HG03342 (cell line): Measurements from ENCODE around the gene OR4F15.
"Not testable (repeated sequence)": the region's sequence is repeated elsewhere in the genome, so short reads cannot be mapped to it uniquely, and the experiment has no call there.

Experiments
- ATAC-seq: cut with Tn5 transposase; IDR thresholded peaks from one replicate; pipeline ENCODE4 v1.9.1; 2021; ENCODE audit warnings: mild to moderate bottlenecking, moderate library complexity; ENCODE audit not compliant: unreplicated experiment

OR4F15 gene, protein sequence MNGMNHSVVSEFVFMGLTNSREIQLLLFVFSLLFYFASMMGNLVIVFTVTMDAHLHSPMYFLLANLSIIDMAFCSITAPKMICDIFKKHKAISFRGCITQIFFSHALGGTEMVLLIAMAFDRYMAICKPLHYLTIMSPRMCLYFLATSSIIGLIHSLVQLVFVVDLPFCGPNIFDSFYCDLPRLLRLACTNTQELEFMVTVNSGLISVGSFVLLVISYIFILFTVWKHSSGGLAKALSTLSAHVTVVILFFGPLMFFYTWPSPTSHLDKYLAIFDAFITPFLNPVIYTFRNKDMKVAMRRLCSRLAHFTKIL

DNA sequence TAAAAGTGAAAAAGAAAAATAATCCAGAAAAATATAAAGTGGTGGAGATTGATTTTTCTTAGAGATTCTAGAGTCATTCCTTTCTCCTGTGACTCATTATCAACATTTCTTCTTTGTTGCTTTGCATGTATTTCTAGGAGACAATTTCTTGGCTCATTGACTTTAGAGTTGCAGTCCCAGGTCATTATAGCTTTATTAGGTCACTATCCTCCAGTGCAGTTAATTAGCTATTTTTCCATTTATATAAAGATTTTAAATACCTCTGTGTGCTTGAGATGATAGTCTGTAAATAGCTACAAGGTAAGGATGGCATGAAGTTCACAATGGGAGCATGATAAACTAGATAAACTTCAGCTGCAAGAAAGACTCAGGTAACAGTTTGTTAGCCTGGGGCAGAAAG, at the start of gene OR4F15:
OR4F15 (plus strand) TSS at position 301 of the 400 bp plus-strand sequence. CDS start 5,985 bp downstream, outside the sequence.
- ATAC-seq: no peak

DNA sequence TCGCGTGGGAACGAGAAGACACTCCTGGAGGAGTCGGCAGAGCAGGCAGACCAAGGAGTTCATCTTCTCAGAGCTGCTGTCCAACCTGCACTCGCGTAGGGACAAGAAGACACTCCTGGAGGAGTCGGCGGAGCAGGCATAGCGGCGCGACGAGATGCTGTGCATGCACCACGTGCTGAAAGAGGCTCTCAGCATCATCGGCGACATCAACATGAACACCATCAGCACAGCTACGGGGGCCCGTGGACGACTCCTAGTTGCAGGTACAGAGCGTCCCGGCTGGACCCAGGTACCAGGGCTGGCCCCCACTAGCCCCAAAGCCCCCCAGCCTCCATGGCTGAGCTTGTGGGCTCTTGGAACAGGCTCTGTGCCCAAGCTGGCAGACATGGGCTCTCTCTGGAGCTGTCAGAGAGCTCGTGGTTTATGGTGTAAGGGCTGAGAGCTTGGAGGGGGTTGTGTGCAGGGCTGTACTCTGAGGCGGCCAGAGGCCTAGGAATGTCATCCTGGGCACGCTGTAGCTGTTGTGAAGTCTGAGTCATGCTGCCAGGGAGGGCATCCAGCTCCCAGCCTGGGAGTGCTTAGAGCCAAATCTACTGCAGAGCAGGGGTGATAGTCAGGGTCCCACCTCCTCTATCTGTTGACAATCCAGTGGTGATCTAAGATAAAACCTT, 47.2 kb upstream of the OR4F15 start:
- ATAC-seq: not testable (repeated sequence)

DNA sequence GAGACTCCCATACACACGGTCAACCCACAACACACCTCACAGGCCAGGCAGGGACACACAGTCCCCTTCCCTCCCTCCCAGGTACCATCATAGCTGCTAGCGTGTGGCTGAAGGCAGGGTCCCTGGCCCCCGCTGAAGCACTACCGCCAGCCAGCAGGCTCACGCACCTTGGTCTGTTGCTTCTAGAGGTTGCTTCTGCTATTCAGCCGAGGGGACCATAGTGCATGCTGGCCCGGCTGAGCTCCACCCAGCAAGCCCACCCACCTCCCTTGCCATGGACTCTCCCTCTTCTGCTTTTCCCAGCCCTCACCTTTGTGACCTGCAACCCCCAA, 46.7 kb upstream of the OR4F15 start:
- not testable (repeated sequence) for ATAC-seq

DNA sequence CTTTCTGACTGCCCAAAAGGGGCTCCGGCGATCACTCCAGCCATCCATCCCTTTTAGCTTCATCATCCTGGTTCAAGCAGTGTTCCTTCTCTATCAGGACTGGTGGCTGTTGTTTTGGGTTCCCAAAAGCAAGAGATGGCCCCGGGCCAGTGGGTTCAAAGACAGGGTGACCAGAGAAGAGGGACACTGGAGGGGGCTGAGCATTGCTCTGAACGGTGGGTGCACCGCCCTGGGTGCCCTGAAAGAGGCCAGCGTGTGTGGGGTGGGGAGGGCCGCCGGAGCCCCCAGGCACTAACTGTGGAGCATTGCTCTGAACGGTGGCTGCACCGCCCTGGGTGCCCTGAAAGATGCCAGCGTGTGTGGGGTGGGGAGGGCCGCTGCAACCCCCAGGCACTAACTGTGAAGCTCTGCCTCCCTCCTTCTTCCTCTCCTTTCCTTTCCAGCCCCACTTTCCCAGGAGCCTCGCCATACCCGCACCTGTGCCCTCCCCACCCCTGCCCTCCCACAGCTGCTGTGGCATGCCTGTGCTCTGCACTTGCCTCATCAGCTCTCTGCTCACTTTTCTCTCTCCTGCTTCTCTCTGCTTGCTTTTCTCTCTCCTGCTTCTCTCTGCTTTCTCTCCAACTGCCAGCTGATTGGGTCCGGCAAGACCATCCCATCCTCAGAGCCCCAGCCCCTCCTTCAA, 46.1 kb upstream of the OR4F15 start:
- ATAC-seq: no peak

DNA sequence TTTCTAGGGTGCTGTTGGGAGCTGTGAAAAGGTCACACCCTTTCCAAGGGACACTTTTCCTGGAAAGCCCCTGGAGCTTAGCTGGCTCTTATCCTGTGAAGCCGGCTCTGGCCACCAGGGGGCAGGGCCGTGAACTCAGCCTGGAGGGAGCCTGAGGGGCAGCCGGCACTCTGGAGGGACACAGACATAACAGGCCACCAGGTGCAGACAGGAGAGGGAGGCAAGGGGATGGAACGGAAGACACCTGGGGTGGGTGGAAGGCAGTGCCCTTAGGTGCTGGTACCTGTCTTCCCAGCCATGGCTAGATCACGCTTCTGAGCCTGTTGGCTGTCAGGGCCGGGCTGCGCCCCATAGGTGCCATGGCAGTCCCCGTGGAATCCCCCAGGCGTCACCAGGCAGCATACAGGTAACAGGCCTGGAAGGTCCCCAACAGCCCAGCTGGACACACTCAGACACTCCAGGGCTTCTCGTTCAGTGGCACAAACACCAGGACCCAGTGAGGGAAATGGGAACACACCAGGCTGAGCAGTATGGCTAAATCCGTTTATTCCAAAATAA, 44.8 kb upstream of the OR4F15 start:
- ATAC-seq: not testable (repeated sequence)

DNA sequence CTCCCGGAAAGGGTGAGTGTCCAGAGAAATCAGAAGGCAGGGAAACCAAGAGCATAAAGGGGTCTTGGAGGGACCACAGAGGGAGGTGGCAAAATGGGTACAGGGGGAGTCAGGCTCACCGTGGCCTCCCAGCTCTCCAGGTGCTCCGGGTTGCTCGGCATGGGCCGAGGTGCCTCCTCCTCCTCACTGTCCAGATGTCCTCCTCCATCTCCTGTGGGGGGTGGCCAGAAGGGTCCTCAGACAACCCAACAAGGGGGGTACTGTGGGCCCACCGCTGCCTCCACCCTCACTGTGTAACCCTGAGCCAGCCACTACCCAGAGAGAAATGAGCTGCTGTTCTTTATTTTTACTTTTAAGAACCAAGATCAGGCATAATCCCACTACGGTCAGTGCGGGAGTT, 39.1 kb upstream of the OR4F15 start:
- ATAC-seq: no peak

DNA sequence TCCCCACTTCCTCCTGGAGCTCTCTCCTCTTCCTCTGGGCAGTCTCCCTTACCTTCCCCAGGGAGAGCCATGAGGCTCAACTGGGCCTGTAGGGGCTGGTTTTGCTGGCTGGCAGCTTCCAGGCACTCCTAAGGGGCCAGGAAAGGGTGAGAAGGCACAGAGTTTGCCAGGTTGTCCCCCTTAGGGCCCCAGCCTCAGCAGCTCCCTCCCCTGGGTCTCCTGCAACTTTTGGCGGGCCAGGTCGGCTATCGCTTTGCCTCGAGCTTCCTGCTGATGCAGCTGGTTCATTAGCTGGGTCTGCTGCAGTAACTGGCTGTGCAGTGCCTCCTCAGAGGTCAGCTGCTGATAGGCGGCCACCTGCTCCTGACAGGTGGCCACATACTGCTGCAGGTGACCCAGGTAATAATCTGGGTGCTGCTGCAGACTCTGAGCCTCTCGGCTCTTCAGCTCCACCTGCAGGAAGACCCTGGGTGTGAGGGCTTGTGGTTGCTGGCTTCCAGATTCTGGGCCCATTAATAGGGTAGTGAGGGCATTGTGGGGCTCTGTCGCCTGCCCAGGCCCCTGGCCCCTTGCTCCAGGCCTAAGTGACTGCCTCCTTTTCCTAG, 38.4 kb upstream of the OR4F15 start:
- ATAC-seq: no peak

DNA sequence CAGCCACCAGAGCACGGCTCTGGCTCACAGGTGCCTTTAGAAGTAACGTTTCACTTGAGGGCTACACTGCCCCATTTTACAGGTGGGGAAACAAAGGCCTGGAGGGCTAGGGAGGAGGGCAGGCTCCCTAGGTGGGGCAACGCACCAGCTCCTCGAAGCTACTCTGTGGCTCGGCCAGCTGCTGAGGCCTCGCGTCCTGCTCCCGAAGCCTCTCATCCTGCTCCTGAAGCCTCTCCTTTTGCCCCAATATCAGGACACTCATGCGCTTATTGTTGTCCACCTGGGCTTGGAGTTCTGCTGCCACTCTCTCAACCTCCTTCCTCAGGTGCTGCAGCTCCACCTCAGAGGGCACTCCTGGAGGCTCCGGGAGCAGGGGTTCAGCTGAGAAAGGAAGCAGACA, 36.9 kb upstream of the OR4F15 start:
- ATAC-seq: no peak

DNA sequence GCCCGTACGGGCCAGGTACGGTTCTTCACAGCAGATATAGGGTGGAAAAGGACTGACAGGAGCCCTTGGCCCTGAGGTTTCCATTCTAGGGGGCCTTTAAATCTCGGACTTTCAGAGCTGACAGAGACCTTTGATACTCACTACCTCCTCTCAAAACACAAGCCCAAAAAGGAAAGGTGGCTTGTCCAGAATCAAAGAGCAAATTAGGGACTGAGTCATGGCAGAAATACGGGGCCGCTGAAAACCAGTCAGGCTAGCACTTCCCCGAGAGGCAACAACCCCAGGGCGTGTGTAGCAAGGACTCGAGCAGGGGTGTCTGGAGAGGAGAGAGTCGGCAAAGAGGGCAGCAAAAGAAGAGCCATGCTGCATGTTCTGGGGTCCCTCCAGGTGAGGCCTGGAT, 33.4 kb upstream of the OR4F15 start:
- not testable (repeated sequence) for ATAC-seq

DNA sequence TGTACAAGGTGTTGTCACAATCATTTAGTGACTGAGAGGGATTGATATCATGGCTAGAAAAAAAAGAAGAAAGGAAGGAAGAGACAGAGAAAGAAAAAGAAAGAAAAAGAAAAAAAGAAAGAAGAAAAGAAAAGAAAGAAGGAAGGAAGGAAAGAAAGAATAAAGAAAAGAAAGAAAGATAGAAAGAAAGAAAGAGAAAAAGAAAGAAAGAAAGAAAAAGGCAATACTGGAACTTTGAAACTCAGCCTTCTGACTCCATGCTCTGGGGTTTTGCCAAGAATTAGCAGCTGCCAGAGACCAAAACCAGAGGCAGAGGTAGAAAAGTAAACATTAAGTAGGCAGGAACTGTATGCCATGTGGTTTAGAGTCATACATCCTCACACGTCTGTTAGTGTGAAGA, 31.8 kb upstream of the OR4F15 start:
- not testable (repeated sequence) for ATAC-seq

DNA sequence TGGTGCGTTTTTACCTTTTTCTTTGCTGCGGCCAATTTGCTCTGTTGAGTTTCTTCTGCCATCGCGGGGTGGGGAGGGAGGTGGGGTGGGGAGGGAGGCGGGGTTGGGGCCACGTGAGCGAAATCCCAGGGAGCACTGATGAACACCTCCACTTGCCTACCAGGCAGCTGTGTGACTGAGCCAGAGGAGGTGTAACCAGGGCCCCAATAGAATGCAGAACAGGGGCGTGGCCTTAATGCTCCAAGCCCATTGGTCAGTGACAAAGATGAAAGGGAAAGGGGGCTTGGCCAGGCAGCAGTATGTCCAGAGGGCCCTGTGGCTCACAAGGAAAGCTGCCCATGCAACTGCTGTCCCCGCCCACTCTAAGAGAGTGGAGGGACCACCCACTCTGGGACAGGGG, 30.1 kb upstream of the OR4F15 start:
- ATAC-seq: no peak

DNA sequence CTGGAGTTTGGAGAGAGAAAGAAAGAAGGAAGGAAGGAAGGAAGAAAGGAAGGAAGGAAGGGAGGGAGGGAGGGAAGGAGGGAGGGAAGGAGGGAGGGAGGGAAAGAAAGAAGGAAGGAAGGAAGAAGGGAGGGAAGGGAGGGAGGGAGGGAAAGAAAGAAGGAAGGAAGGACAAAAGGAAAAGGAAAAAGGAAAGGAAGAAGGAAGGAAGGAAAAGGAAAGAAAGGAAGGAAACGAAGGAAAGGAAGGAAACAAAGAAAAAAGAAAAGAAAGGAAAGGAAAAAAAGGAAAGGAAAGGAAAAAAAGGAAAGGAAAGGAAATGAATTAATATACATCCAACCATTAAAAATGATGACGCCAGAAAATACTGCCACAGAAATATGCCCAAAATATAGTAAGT, 27.4 kb upstream of the OR4F15 start:
- no peak for ATAC-seq

DNA sequence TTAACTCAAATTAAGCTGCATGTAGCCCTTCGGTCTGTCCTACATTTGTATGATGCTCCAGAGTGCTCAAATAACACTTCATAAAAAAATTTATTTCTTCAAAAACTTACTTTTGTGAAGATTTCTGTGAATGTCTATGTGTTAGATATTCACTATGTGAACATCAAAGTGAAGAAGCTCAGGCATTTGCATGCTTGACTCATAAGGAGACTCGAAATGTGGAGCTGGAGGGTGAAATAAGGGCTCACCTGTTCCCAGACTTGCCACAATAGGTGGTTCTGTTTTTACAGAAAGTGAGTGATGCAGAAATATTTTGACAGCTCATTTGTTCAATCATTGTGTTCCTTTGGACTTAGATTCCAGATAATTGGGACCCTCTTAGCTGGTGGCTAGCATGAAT, 25.6 kb upstream of the OR4F15 start:
- not testable (repeated sequence) for ATAC-seq

DNA sequence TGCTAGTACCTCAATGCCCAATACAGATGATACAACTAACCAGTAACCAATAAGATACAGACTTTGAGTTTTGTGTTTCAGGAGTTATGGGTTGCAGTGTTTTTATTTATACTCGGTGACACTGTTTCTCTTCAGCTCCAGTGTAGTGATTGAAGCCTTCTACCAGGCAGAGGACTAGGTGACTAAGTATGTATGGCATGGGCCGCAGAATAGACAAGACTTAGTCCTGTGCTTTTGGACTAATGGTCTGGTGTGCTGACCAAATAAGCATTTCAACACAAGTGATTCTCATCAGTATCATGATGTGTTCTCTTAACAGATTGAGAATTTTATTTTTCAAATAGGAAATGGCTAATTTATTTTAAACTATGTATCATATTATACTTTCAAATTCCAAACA, 24.0 kb upstream of the OR4F15 start:
- not testable (repeated sequence) for ATAC-seq

DNA sequence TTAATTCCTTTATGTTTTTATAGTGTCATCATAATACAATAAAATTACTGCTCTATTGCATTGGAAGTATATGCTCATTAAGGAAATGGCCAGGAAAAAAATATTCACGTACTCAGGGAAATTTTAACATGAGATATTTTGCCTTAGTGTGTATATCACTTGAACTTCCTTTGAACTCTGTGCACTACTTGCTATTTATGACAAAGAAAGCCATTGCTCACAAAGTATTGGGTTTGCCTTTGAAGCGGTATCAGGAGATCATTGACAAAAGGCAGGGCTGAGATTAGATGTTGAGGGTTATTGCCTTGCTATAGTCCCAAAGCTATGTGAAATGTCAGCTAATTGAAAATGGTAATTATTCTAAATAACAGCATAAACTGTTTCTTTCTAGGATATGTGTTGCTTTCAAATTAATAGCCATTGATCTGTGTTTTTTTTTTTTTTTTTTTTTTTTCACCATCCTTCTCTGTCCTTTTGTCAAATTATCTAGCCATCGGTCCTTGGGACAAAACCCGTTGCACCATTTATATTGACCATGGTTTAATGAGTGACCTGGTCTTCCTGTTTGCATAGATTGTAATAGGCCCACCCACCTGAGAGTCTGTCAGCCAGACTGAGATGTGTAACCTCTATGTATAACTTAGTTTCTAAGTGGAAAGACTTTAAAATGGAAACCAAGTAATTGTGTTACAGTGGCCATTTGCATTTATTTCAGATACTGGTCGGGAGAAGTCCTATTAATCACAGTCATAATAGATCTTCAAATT, 23.3 kb upstream of the OR4F15 start:
- not testable (repeated sequence) for ATAC-seq

DNA sequence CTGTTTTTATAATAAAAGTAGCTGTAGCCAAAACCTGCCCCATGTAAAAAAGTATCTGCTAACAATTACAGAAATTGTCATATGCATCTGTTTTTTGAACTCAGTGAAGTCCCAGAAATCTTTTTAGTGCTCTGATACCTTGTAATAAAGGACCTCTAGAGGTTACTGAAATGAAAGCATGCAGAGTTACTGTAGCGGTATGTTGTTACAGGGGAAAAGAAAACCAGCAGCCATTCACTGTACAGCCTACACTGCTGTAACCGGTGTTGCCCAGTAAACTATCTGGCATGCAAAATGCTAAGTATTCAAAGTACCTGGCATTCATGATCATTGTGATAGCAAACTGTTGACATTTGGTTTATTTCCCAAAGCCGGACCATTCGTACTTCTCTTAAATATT, 21.3 kb upstream of the OR4F15 start:
- not testable (repeated sequence) for ATAC-seq

DNA sequence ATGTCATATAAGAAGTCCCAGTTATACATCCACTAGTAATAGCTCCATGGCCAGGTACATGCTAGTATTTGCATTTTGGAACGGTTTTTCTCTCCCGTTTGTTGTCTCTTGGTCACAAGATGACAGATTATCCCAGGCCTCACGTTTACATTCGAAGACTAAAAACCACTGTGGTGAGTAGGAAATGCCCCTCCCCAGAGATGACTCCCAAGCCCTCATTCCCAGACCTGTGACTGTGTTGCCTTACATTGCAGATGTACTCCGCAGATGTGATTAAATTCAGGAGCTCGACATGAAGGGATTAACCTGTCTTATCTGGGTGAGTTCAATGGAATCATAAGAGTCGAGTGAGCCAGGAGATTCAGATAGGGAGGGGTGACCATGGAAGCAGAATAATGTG, 18.0 kb upstream of the OR4F15 start:
- not testable (repeated sequence) for ATAC-seq

DNA sequence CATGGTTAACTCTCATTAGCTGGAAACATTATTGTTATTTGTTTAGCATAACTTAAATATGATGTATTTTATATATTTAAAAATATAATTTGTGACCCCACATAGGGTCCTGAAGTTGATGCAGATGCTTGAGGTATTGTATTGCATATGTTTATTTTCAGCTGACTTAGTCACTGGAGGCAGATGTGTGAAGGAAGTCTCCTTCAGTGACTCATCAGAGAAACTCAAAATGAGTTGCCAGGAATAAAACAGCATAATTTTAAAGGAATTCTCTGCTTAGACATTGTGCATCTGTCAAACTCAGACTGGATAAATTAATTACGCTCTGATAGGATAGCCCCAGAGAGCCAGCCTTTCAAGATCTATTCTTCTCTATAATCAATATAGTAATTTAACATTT, 16.5 kb upstream of the OR4F15 start:
- no peak for ATAC-seq

DNA sequence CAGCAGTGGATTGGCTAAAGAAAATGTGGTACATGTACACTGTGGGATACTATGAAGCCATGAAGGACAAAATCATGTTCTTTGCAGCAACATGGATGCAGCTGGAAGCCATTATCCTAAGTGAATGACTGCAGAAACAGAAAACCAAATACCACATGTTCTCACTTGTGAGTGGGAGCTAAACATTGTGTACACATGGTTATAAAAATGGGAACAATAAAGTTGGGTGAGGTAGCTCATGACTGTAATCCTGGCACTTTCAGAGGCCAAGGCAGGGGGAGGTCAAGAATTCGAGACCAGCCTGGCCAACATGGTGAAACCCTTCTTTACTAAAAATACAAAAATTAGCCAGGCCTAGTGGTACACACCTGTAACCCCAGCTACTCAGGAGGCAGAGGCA, 12.3 kb upstream of the OR4F15 start:
- ATAC-seq: no peak

DNA sequence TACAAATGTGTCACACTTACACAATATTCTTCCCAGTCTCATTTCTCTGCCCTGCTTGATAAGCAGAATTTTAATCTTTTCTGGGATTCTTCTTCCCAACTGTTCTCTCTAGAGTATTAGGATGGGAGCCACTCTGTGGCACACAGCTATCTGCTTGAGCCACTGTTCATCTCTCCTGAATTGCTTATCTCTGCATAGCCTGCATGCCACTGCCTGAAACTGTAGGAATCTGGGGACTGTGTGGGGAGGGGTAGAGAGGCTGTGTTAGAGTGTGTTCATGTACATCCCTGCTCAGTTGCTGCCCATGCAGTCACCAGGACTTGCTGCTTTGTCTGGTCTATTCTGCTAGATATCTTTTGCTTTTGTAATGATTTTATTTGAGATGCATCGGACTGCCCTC, 11.0 kb upstream of the OR4F15 start:
- no peak for ATAC-seq

DNA sequence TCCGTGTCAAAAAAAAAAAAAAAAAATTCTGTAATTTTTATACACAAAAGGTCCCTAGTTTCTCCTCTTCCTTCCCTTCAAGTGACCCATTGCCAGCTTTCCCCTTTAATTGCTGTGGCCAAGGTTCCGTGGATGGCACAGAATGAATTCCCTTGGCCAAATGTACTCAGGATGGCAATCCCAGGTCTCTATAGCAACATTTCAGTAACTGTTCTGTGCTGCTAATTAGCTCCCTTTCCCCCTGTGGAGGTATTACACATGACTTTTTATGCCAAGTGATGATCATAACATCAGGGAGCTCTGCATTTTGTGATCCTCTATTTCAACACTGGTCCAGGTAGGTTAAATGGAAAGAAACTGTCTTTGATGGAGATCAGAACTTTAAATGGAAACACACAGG, 8.8 kb upstream of the OR4F15 start, which contains the start of gene OR4F6:
OR4F6 (plus strand) TSS at position 301 of the 400 bp plus-strand sequence. CDS start 2,211 bp downstream, outside the sequence.
- ATAC-seq: no peak
